ENCODE data around the gene TMA7. TPM values are rescaled to one million over a fixed set of nuclear protein-coding genes. Genes with fewer than 3 reads are reported as not detected.

TMA7 gene
- 80.4 TPM for total RNA-seq

DNA sequence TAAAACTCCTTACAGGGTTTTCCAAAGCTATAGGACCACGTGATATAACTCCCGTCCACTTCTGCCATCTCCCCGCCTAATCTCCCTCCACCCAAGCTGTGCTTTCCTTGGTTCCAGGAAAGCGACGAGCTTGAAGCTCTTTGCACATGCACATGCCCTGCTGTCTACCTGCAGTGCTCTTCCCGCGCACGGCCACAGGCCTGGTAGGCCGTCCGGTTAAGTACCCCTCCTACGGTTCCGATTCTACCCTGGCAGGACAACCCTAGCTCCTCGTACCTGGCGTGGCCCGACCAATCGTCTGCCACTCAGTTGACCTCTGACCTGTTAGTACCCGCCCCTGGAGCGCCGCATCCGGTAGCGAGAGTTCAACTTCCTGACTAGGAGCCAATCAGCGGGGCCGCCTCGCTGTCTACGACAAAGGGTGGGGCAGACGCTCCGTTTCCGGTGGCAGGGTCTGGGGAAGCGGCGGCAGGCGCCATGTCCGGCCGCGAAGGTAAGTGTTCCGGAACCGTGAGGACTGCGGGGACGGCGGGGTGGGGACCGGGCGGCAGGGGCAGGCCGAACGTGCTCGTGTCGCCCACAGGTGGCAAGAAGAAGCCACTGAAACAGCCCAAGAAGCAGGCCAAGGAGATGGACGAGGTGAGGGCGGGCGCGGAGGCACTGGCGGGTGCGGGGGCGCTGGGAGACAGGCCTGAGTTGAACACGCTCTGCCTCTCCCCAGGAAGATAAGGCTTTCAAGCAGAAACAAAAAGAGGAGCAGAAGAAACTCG lies at the start of gene TMA7, which contains the start of gene CCDC51:
TMA7 (plus strand) TSS at position 438 of the 770 bp plus-strand sequence; CDS start at position 478, 40 bp downstream.
CCDC51 (minus strand) TSS at position 300 of the 770 bp plus-strand sequence. CDS start 4,991 bp downstream, outside the sequence.

GRCh38 chr3:48429960-48430707 lies 9.9 kb upstream of the TMA7 start, which contains the start of gene PLXNB1:
Gene PLXNB1, minus strand, starts transcription at chr3:48430086. Its CDS starts 5,475 bp downstream, at chr3:48424611.

DNA sequence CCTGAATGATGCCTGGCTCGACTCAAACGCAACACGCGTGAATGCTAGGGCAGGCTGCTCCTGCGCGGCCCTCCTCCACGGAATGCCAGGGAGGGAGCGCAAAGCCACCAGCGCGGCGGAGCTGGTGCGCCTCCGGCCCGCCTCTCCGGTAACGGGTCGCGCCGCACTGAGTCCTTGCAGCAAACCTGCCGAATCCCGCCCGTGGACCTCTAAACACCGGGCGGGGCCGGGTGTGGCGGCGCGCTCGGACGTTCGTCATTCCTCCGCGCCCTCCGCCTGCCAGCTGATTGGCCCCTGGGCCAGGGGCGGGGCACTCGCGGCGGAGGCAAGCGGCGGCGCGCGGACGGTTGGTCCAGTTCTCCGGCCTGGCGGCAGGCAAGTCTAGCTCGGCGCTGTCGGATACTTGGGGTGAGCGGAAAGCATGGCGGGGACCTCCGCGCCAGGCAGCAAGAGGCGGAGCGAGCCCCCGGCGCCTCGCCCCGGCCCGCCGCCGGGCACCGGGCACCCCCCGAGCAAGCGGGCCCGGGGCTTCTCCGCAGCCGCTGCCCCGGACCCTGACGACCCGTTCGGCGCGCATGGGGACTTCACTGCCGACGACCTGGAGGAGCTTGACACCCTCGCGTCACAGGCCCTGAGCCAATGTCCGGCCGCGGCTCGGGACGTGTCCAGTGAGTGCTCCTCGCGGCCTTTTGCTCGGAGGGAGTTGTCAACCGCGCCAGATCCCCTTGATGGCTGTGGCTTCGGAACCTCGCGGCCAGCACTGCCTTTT lies 6.6 kb downstream of the TMA7 start, which contains the start of gene ATRIP:
ATRIP (plus strand) TSS at position 313 of the 769 bp plus-strand sequence; CDS start at position 422, 109 bp downstream.

Other genes with a start within 250 kb of the TMA7 start
- not detected for gene CAMP, start 216.8 kb upstream of the TMA7 start, total RNA-seq
- gene ZNF589, start 199.2 kb upstream of the TMA7 start, total RNA-seq = 49.5 TPM
- 29.7 TPM for gene NME6, start 138.9 kb upstream of the TMA7 start, total RNA-seq
- not detected for gene SPINK8, start 106.6 kb upstream of the TMA7 start, total RNA-seq
- gene FBXW12, start 68.0 kb upstream of the TMA7 start, total RNA-seq = 2.8 TPM
- 152 TPM for gene PLXNB1, start 10.2 kb upstream of the TMA7 start, total RNA-seq
- gene CCDC51, start 138 bp upstream of the TMA7 start, total RNA-seq = 6.9 TPM
- gene ATRIP, start 6.5 kb downstream of the TMA7 start, total RNA-seq = 9.7 TPM
- 64.8 TPM for gene SHISA5, start 63.9 kb downstream of the TMA7 start, total RNA-seq
- 33.2 TPM for gene PFKFB4, start 116.5 kb downstream of the TMA7 start, total RNA-seq
- gene UCN2, start 123.5 kb downstream of the TMA7 start, total RNA-seq = not detected
- gene COL7A1, start 155.1 kb downstream of the TMA7 start, total RNA-seq = 4.1 TPM
- 145 TPM for gene UQCRC1, start 169.4 kb downstream of the TMA7 start, total RNA-seq
- gene TMEM89, start 181.5 kb downstream of the TMA7 start, total RNA-seq = not detected
- gene SLC26A6, start 195.2 kb downstream of the TMA7 start, total RNA-seq = 8.8 TPM
- gene CELSR3, start 222.6 kb downstream of the TMA7 start, total RNA-seq = 67.9 TPM
- 18.5 TPM for gene NCKIPSD, start 245.7 kb downstream of the TMA7 start, total RNA-seq